Myocyte (in vitro differentiated cells): ENCODE results near the gene RAB10. TPM values are rescaled to one million over a fixed set of nuclear protein-coding genes. Genes with fewer than 3 reads are reported as not detected.
A peak's percentile ranks its signal among the peaks of the same experiment; 100 is the strongest.
"Not testable (repeated sequence)": the region's sequence is repeated elsewhere in the genome, so short reads cannot be mapped to it uniquely, and the experiment has no call there.

Source experiments
- DNase-seq: peaks from one replicate; pipeline ENCODE4 v3.0.0-alpha.2; 2012; ENCODE audit warnings: low read depth
- total RNA-seq: library from RNA; depleted of rRNA; stranded (reverse); fragments of >200 nt; gene quantifications from 2 replicates; pipeline ENCODE4 v1.2.3, GENCODE V29; 2014

Gene RAB10
- total RNA-seq, 1 donor from 2014 or later = 157 TPM

DNA sequence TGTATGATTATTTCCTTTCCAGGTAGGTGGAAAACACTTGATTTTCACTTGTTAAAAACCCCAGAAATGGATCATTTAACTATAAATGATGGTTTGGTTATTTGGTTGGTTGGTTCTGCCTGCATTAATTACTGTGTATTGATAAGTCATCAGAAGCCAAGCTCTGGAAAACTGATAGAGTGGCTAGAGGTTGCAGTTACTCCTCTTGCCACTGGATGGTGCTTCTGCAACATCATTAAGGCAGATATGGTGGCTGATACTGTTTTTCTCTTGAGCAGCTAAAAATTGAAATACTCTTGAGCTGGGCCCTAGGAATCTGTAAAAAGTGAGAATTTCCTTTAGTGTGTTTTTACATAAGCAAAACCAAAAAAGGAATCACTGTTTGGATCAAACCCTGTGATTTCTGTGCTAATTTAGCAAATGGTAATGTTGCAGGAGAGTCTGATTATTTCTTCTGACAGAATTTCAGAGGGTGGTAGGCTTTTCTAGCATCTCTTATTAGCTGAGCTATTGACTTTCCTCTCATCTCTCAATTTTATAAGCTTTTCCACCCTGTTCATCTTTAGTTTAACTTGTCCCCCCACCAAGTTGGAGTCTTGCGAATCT, 54.3 kb downstream of the RAB10 start:
- peak; percentile 31 for DNase-seq

DNA sequence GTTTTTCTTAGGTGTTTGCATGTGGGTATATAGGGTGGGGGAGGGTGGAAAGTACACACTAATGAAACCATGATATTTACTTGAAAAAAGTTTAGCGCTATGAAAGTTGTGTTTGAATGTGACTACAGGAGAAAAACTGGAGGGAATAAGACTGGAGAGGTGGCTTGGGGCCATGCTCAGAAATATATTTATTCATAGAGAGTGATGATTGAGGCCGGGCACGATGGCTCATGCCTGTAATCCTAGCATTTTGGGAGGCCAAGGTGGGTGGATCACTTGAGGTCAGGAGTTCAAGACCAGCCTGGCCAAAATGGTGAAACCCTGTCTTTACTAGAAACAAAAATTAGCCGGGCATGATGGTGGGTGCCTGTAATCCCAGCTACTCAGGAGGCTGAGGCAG, 55.0 kb downstream of the RAB10 start:
- not testable (repeated sequence) for DNase-seq

DNA sequence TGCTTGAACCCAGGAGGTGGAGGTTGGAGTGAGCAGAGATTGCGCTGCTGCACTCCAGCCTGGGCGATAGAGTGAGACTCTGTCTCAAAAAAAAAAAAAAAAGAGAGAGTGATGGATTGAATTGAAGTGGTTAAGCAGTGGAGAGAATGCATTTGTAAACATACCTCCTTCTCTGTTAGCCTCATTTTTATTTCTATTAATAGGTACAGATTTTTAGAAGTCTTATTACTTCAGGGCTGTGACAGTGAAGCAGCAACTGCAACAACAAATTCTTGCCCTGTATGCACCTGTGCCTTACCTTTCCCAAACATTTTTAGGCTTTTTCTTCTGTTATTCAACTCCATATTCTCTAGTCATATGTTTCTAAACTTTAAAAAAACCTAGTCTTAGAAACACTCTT, 55.5 kb downstream of the RAB10 start:
- no peak for DNase-seq

DNA sequence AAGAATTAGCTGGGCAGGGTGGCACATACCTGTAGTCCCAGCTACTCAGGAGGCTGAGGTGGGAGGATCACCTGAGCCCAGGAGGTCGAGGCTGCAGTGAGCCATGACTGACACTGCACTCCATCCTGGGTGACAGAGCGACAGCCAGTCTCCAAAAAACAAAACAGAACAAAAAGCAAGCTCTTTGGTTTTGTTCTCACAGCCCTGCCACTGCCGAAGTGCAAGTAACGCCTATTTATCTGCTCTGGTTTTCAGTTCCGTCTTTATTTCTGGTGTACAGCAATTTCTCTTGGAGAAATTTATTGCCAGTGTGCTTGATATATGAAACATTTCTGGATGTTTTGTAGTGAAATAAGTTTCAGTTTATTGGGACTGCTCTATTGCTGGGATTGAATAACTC, 61.9 kb downstream of the RAB10 start:
- no peak for DNase-seq

DNA sequence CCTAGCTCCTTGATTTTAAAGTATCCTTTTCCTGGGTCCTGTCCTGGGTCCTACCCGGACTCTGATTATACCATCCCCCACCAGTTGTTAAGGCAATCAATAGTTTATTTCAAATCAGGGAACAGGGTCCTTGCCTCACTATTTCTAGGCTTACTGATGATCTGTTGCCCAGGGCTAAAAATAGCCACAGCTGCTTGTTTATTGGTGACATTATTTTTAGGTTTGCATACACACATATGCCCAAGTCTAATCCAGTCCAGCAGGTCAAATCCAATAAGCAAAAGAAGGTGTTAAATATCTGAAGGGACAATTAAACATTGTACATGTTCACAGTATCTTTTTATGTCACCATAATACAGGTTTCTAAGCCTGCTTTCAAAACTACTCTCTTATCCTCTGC, 66.0 kb downstream of the RAB10 start:
- peak; percentile 76 for DNase-seq

DNA sequence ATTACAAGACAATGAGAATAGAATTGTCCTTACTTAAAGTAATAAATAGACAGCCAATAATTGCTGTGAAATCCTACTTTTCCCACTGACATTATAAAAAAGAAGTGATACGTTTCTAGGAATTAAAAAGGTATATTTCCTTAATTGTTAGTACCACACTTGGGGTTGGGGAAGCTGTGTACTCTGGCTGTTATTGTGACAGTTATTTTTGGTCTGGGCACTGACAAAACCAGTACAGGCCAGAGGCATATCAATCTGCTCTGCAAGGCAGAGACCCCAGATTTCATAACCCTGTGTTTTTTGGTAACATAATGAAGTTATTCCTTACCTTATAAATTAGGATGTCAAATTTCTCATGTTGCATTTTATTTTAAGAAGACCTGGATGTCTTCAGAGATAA, 66.5 kb downstream of the RAB10 start:
- peak; percentile 27 for DNase-seq

- no peak for DNase-seq
Measured at GRCh38 chr2:26103752-26104151, 69.9 kb downstream of the RAB10 start.

GRCh38 chr2:26108701-26109100, 74.8 kb downstream of the RAB10 start:
- DNase-seq = not testable (repeated sequence)

DNA sequence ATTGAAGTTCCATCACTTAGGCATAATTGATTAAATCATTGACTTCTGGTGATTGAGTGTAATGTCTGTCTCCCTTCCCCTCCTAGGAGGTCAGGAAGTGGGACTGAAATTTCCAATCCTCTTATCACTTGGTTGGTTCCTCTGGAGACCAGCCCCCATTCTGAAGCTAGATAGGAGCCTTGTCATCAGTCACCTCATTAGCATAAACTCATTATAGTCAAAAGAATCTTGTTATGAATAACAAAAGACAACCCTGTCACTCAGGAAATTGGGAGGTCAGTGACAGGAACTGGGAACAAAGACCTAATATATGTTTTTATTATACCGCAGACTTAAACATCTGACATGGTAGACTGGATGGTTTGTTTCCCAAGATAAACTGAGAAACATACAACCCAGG, 78.3 kb downstream of the RAB10 start:
- DNase-seq = no peak

- no peak for DNase-seq
Measured at GRCh38 chr2:26114151-26114550, 80.3 kb downstream of the RAB10 start.

GRCh38 chr2:26118682-26119081, 84.8 kb downstream of the RAB10 start:
- no peak for DNase-seq

DNA sequence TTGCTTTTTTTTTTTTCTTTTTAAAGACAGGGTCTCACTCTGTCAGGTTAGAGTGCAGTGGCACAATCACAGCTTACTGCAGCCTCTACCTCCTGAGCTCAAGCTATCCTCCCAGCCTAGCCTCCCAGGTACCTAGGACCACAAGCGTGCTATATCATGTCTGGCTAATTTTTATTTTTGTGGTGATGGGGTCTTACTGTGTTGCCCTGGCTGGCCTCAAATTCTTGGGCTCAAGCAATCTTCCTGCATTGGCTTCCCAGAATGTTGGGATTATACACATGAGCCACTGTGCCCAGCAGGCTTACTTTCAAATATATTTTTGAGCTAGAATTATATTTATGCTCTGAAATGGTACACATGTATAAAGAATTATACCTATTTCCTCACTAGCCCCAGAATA, 85.6 kb downstream of the RAB10 start:
- DNase-seq = no peak

- no peak for DNase-seq
Measured at GRCh38 chr2:26122630-26123029, 88.7 kb downstream of the RAB10 start.

DNA sequence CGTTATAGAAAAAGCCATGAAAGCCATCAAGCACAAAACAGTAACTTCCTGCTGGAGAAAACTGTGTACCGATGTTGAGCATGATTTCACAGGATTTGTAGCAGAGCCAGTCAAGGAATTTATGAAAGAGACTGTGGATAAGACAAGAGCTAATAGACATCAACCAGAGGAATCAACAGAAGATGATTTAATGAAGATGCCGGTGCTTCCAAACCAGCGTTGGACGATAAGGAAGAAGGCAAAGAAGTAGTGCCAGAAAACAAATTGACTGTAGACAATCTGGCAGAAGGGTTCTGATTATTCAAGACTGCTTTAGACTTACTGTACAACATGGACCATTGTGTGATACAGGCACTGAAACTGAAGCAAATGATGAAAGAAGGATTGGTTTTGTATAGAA, 89.5 kb downstream of the RAB10 start:
- no peak for DNase-seq

- DNase-seq = peak; percentile 36
Measured at GRCh38 chr2:26126074-26126473, 92.2 kb downstream of the RAB10 start.

DNA sequence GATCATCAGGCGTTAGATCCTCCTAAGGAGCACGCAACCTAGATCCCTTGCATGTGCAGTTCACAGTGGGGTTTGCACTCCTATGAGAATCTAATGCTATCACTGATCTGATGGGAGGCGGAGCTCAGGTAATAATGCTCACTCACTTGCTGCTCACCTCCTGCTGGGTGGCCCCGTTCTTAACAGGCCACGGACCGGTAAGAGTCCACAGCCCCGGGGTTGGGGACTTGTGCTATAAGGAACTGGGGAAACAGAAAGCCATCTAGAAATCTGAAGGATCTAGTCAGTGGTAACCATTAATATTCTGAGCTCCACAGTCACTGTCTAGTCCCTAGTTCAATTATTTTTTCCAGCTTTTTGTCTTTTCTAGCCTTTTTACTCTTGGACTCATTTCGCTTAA, 94.3 kb downstream of the RAB10 start:
- no peak for DNase-seq

GRCh38 chr2:26130763-26131162, 96.9 kb downstream of the RAB10 start:
- no peak for DNase-seq

DNA sequence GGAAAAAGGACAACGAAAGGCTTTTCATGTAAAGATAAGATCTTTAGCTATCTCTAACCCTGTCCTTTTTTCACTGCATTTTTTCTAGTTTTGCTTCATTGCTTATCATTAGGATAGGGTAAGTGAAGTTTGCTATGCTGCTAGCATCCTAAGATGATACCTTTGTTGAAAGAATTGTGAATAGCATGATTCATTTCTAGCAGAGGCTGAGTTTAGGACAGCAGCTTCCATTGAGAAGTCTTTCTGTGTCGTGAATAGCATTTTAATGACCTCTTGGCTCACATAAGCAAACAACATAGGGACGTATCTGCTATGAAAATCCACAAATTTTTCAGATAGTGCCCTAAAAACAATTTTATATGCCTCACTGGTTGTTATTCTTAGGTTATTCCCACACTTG, 102.6 kb downstream of the RAB10 start:
- DNase-seq = no peak

- no peak for DNase-seq
Measured at GRCh38 chr2:26139269-26140183, 105.6 kb downstream of the RAB10 start.

DNA sequence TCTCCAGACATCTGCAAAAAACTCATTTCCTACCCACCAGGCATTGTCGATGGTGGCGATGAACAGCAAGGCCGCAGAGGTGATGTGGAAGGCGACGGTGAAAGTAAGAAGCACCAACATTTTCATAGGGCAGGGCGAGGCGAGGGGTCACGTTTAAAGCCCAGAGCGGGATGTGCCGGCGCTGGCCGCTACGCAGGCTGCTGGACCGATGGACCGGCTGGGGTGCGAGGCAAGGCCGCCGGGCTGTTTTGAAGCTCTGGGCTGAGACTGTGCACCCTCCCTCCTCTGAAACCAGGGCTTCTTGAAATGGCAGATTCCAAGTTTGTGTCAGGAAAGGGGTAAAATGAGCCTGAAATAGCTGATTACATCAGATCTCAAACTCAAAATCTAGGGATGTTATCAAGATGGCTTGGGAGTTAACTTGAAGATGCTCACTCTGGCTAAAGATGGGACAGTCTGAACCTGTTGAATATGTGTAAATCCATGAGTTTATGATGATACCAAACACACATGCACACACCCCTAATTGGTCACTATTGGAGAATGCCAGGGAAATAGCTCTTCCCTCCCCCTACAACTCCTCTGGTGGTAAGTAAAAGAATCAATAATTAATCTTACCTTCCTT, 107.4 kb downstream of the RAB10 start:
- DNase-seq = no peak

DNA sequence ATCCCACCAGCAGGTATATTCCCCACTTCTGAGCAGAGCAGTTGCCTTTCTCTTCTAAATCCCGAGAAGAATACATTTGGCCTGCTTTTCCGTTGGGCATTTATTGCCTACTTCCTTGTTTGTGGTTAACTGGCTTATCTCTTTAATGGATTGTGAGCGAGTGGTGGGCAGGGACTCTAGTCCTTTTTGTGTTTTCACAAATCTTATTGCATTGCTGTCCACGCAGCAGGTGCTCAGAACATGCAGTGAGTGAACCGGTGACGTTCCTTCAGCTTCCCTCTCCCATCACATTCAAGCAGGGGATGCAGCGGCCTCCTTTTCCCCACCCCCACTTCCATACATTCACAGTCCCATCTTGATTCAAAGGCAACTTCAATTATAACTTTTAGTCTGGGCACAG, 110.1 kb downstream of the RAB10 start:
- DNase-seq = no peak

- DNase-seq = peak; percentile 69
Measured at GRCh38 chr2:26144953-26145680, 111.2 kb downstream of the RAB10 start.
